Activated T-cell treated with anti-CD3 and anti-CD28 coated beads for 4 hours (primary cell): ENCODE measurements around the gene LMBRD2.

Experiments used
- DNase-seq: peaks from one replicate; pipeline ENCODE4 v3.0.0-alpha.2; 2020

LMBRD2 gene

GRCh38 chr5:36096486-36096885 lies 55.2 kb downstream of the LMBRD2 start:
- no peak for DNase-seq

- no peak for DNase-seq
These were observed 61.7 kb downstream of the LMBRD2 start for GRCh38 chr5:36089989-36090388.

- DNase-seq: peak; percentile 9
These were observed 72.4 kb downstream of the LMBRD2 start for GRCh38 chr5:36079200-36079781.

- DNase-seq: no peak
These were observed 73.3 kb downstream of the LMBRD2 start for GRCh38 chr5:36078430-36078829.

GRCh38 chr5:36073595-36074216 lies 78.0 kb downstream of the LMBRD2 start:
- DNase-seq: no peak

GRCh38 chr5:36070687-36071571 lies 80.8 kb downstream of the LMBRD2 start:
- no peak for DNase-seq

- DNase-seq: no peak
These were observed 82.9 kb downstream of the LMBRD2 start for GRCh38 chr5:36068751-36069281.

GRCh38 chr5:36066540-36067210 lies 85.0 kb downstream of the LMBRD2 start, which contains the start of gene UGT3A2:
Gene UGT3A2 (minus strand): TSS chr5:36066882. CDS start chr5:36066789, 93 bp downstream.
- no peak for DNase-seq

GRCh38 chr5:36066001-36066539 lies 85.6 kb downstream of the LMBRD2 start:
- DNase-seq: no peak

GRCh38 chr5:36060420-36060887 lies 91.2 kb downstream of the LMBRD2 start:
- no peak for DNase-seq

- no peak for DNase-seq
These were observed 91.9 kb downstream of the LMBRD2 start for GRCh38 chr5:36059571-36060419.

GRCh38 chr5:36058776-36059175 lies 92.9 kb downstream of the LMBRD2 start:
- no peak for DNase-seq

- no peak for DNase-seq
These were observed 94.3 kb downstream of the LMBRD2 start for GRCh38 chr5:36057386-36057785.

- no peak for DNase-seq
These were observed 95.3 kb downstream of the LMBRD2 start for GRCh38 chr5:36056422-36056821.

- DNase-seq: no peak
These were observed 95.7 kb downstream of the LMBRD2 start for GRCh38 chr5:36055984-36056383.

- no peak for DNase-seq
These were observed 97.0 kb downstream of the LMBRD2 start for GRCh38 chr5:36054647-36055046.

GRCh38 chr5:36052538-36052937 lies 99.1 kb downstream of the LMBRD2 start:
- DNase-seq: no peak

- DNase-seq: no peak
These were observed 101.7 kb downstream of the LMBRD2 start for GRCh38 chr5:36049949-36050348.
